HEK293 (cell line): ENCODE data around the gene STXBP3.

Experiments
- CTCF ChIA-PET: fragments of 350-600 bp; formaldehyde crosslinking; extraction: SDS; loops from one replicate; lab custom pipeline; 2021; ENCODE audit warnings: antibody characterized with exemption; lab: Yijun Ruan, JAX
- POLR2A ChIA-PET: fragments of 300-600 bp; formaldehyde crosslinking; extraction: SDS; loops from one replicate; lab custom pipeline; 2020; ENCODE audit warnings: antibody characterized with exemption, inconsistent platforms; lab: Yijun Ruan, JAX
- H3K27ac ChIP-seq: fragments of 200-500 bp; sonication (Bioruptor generic); 2 replicates; pipeline ENCODE4 v1.5.1; 2014; ENCODE audit warnings: low read depth, low read length, control low read depth, inconsistent platforms; ENCODE audit errors: extremely low read depth
- H3K36me3 ChIP-seq, 2 experiments: fragments of 200-500 bp in 1 of 2; sonication (Bioruptor generic) in 1 of 2; 1 replicate in 1 of 2; 2 replicates in 1 of 2; pipeline ENCODE4 v1.5.1; 2014 to 2017; ENCODE audit warnings: inconsistent platforms in 2 of 2, low read length in 2 of 2; ENCODE audit not compliant: control insufficient read depth in 2 of 2, insufficient read depth in 1 of 2
- H3K4me1 ChIP-seq: fragments of 200-500 bp; sonication (Bioruptor generic); 2 replicates; pipeline ENCODE4 v1.5.1; 2014; ENCODE audit warnings: mild to moderate bottlenecking, low read length, inconsistent platforms; ENCODE audit not compliant: control insufficient read depth, insufficient read depth
- H3K4me3 ChIP-seq: 2 replicates; pipeline ENCODE4 v1.5.1; 2011; ENCODE audit warnings: low read depth, mild to moderate bottlenecking, control low read depth, low read length, moderate library complexity
- H3K9me3 ChIP-seq: fragments of 200-500 bp; sonication (Bioruptor generic); 2 replicates; pipeline ENCODE4 v1.5.1; 2014; ENCODE audit warnings: low read depth, low read length, inconsistent platforms; ENCODE audit not compliant: control insufficient read depth, insufficient read depth
- GLI2 ChIP-seq: fragments of 450-650 bp; formaldehyde crosslinking; IDR thresholded peaks from 2 replicates; pipeline ENCODE4; 2017; ENCODE audit warnings: missing biosample characterization, missing genetic modification characterization, low read depth, borderline replicate concordance
- REPIN1 ChIP-seq: fragments of 450-650 bp; formaldehyde crosslinking; IDR thresholded peaks from 2 replicates; pipeline ENCODE4 v1.5.1; 2017; ENCODE audit warnings: missing biosample characterization, missing genetic modification characterization, low read depth
- SALL2 ChIP-seq: fragments of 450-650 bp; formaldehyde crosslinking; IDR thresholded peaks from 2 replicates; pipeline ENCODE4 v1.5.0; 2017; ENCODE audit warnings: missing biosample characterization, mild to moderate bottlenecking, missing genetic modification characterization, borderline replicate concordance
- SP2 ChIP-seq: fragments of 450-650 bp; formaldehyde crosslinking; IDR thresholded peaks from 2 replicates; pipeline ENCODE4 v1.5.1; 2016; ENCODE audit warnings: missing biosample characterization, missing genetic modification characterization
- ZEB2 ChIP-seq: fragments of 450-650 bp; formaldehyde crosslinking; IDR thresholded peaks from 2 replicates; pipeline ENCODE4 v1.5.1; 2016; ENCODE audit warnings: missing biosample characterization, missing genetic modification characterization
- ZFP41 ChIP-seq: fragments of 450-650 bp; formaldehyde crosslinking; IDR thresholded peaks from 2 replicates; pipeline ENCODE4 v1.5.1; 2016; ENCODE audit warnings: missing biosample characterization, missing genetic modification characterization, borderline replicate concordance
- ZNF112 ChIP-seq: fragments of 450-650 bp; formaldehyde crosslinking; IDR thresholded peaks from 2 replicates; pipeline ENCODE4 v1.5.0; 2017; ENCODE audit warnings: missing biosample characterization, missing genetic modification characterization
- ZNF114 ChIP-seq: fragments of 450-650 bp; formaldehyde crosslinking; IDR thresholded peaks from 2 replicates; pipeline ENCODE4 v1.5.0; 2017; ENCODE audit warnings: missing biosample characterization, missing genetic modification characterization
- ZNF169 ChIP-seq: fragments of 450-650 bp; formaldehyde crosslinking; IDR thresholded peaks from 2 replicates; pipeline ENCODE4 v1.5.1; 2016; ENCODE audit warnings: missing biosample characterization, missing genetic modification characterization
- ZNF184 ChIP-seq: fragments of 450-650 bp; IDR thresholded peaks from 2 replicates; pipeline ENCODE4 v1.5.1; 2018; ENCODE audit warnings: missing biosample characterization, mild to moderate bottlenecking, missing genetic modification characterization
- ZNF19 ChIP-seq: fragments of 450-650 bp; formaldehyde crosslinking; IDR thresholded peaks from 2 replicates; pipeline ENCODE4; 2016; ENCODE audit warnings: missing biosample characterization, missing genetic modification characterization, low read depth
- ZNF324 ChIP-seq: fragments of 450-650 bp; formaldehyde crosslinking; IDR thresholded peaks from 2 replicates; pipeline ENCODE4 v1.5.1; 2016; ENCODE audit warnings: missing biosample characterization, missing genetic modification characterization
- ZNF423 ChIP-seq: fragments of 450-650 bp; formaldehyde crosslinking; IDR thresholded peaks from 2 replicates; pipeline ENCODE4 v1.5.1; 2016; ENCODE audit warnings: missing biosample characterization, missing genetic modification characterization
- ZNF433 ChIP-seq: fragments of 450-650 bp; formaldehyde crosslinking; IDR thresholded peaks from 2 replicates; pipeline ENCODE4 v1.5.1; 2016; ENCODE audit warnings: missing biosample characterization, missing genetic modification characterization, low read depth
- ZNF521 ChIP-seq: fragments of 450-650 bp; formaldehyde crosslinking; IDR thresholded peaks from 2 replicates; pipeline ENCODE4 v1.5.1; 2017; ENCODE audit warnings: missing biosample characterization, mild to moderate bottlenecking, missing genetic modification characterization
- ZNF548 ChIP-seq: fragments of 450-650 bp; formaldehyde crosslinking; IDR thresholded peaks from 2 replicates; pipeline ENCODE4 v1.5.1; 2016; ENCODE audit warnings: missing biosample characterization, missing genetic modification characterization
- ZNF596 ChIP-seq: fragments of 450-650 bp; IDR thresholded peaks from 2 replicates; pipeline ENCODE4 v1.5.0; 2018; ENCODE audit warnings: missing biosample characterization, mild to moderate bottlenecking, missing genetic modification characterization, moderate library complexity
- ZNF670 ChIP-seq: fragments of 450-650 bp; formaldehyde crosslinking; IDR thresholded peaks from 2 replicates; pipeline ENCODE4 v1.5.1; 2016; ENCODE audit warnings: missing biosample characterization, missing genetic modification characterization, low read depth
- ZSCAN30 ChIP-seq: fragments of 450-650 bp; IDR thresholded peaks from 2 replicates; pipeline ENCODE4 v1.5.1; 2018; ENCODE audit warnings: missing biosample characterization, mild to moderate bottlenecking, missing genetic modification characterization, moderate library complexity
- TF ChIP-seq, protein P1 (sequence below): fragments of 450-650 bp; formaldehyde crosslinking; IDR thresholded peaks from 2 replicates; pipeline ENCODE4 v1.5.1; 2016; ENCODE audit warnings: missing biosample characterization, missing genetic modification characterization
- TF ChIP-seq, protein P2 (sequence below): fragments of 450-650 bp; formaldehyde crosslinking; IDR thresholded peaks from 2 replicates; pipeline ENCODE4 v1.5.1; 2016; ENCODE audit warnings: missing biosample characterization, missing genetic modification characterization
- TF ChIP-seq, protein P3 (sequence below): fragments of 450-650 bp; formaldehyde crosslinking; IDR thresholded peaks from 2 replicates; pipeline ENCODE4 v1.5.1; 2016; ENCODE audit warnings: missing biosample characterization, missing genetic modification characterization
- TF ChIP-seq, protein P4 (sequence below): IDR thresholded peaks from 2 replicates; pipeline ENCODE4 v1.6.1; 2011; ENCODE audit warnings: mild to moderate bottlenecking, low read depth, low read length, borderline replicate concordance
- TF ChIP-seq, protein P5 (sequence below): fragments of 450-650 bp; formaldehyde crosslinking; conservative IDR thresholded peaks from 2 replicates; pipeline ENCODE4 v1.5.1; 2016; ENCODE audit warnings: low read depth, missing biosample characterization, missing genetic modification characterization

Gene STXBP3, protein sequence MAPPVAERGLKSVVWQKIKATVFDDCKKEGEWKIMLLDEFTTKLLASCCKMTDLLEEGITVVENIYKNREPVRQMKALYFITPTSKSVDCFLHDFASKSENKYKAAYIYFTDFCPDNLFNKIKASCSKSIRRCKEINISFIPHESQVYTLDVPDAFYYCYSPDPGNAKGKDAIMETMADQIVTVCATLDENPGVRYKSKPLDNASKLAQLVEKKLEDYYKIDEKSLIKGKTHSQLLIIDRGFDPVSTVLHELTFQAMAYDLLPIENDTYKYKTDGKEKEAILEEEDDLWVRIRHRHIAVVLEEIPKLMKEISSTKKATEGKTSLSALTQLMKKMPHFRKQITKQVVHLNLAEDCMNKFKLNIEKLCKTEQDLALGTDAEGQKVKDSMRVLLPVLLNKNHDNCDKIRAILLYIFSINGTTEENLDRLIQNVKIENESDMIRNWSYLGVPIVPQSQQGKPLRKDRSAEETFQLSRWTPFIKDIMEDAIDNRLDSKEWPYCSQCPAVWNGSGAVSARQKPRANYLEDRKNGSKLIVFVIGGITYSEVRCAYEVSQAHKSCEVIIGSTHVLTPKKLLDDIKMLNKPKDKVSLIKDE

DNA sequence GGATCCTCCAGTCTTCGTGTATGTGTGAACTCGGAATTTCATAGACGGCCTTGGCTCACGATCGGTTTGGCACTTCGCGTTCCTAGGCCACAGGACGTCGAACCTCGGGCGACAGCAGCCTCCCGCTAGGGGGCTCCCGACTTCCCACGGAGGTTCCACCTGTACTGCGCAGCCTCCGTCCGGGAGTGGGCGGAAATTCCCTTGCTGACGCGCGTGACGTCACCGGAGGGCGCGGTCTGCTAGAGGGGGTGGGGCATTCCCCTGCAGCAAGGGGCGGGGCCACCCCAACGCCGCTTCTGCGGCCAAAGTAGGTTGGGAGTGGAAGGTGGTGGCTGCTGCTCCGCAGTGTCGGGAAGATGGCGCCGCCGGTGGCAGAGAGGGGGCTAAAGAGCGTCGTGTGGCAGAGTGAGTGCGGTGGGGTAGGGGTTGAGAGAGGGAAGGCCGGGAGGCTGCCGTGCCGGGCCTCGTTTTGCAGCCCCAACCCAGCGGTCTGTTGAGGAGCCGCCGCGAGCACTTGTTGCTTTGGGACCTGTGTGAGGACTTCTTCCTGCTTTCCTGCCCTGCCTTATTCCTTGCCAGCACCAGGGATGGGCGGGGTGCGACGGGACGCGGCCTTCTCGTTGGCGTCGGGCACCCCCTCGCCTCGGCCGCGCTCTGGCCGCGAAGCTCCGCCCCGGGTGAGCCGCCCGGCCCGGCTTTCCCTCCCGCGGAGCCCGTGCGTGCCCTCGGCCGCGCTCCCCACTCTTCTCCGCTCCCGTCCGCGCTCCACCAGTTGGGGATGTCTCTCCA lies at the start of gene STXBP3:
TSS of gene STXBP3 (plus strand) at position 293 of the 789 bp plus-strand sequence. CDS start at position 357, 64 bp downstream.
- ChIA-PET POLR2A (interaction anchor here (1.0 kb wide), 1 partner anchor 54 kb away, joined by 8 read pairs; the partner anchor contains the start of gene PRPF38B), CTCF (interaction anchor here (1.0 kb wide), 1 partner anchor 23 kb away, joined by 3 read pairs; no protein-coding TSS in a partner anchor)
- Histone ChIP-seq H3K27ac (peak within 1 kb of the TSS; percentile 81), H3K9me3 (no peaks in the 10 kb centered on the region), H3K4me3 (peak within 1 kb of the TSS; percentile 97), H3K36me3 (no peaks in the 10 kb centered on the region), H3K4me1 (peaks cover 2% of the 10 kb centered on the region; the same call in 1 of the 2 replicates)
- TF ChIP-seq REPIN1 (tag by site-specific recombination) = peak; percentile 97
- TF ChIP-seq, protein P1, sequence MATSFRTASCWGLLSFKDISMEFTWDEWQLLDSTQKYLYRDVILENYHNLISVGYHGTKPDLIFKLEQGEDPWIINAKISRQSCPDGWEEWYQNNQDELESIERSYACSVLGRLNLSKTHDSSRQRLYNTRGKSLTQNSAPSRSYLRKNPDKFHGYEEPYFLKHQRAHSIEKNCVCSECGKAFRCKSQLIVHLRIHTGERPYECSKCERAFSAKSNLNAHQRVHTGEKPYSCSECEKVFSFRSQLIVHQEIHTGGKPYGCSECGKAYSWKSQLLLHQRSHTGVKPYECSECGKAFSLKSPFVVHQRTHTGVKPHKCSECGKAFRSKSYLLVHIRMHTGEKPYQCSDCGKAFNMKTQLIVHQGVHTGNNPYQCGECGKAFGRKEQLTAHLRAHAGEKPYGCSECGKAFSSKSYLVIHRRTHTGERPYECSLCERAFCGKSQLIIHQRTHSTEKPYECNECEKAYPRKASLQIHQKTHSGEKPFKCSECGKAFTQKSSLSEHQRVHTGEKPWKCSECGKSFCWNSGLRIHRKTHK (tag by site-specific recombination) = no peak
- no peak for TF ChIP-seq ZNF114 (tag by site-specific recombination)
- TF ChIP-seq ZNF548 = no peak
- no peak for TF ChIP-seq ZNF169 (tag by site-specific recombination)
- TF ChIP-seq ZNF19 (tag by site-specific recombination) = no peak
- TF ChIP-seq ZNF423 = no peak
- TF ChIP-seq, protein P2, sequence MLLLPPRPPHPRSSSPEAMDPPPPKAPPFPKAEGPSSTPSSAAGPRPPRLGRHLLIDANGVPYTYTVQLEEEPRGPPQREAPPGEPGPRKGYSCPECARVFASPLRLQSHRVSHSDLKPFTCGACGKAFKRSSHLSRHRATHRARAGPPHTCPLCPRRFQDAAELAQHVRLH (tag by site-specific recombination) = peak; percentile 41; the same call in 1 of the 2 replicates
- TF ChIP-seq, protein P3, sequence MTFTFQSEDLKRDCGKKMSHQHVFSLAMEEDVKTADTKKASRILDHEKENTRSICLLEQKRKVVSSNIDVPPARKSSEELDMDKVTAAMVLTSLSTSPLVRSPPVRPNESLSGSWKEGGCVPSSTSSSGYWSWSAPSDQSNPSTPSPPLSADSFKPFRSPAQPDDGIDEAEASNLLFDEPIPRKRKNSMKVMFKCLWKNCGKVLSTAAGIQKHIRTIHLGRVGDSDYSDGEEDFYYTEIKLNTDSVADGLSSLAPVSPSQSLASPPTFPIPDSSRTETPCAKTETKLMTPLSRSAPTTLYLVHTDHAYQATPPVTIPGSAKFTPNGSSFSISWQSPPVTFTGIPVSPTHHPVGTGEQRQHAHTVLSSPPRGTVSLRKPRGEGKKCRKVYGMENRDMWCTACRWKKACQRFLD = no peak
- 0 out of 2 replicates have a peak, but pooled peaks have one; percentile 12 for TF ChIP-seq ZNF184
- TF ChIP-seq SALL2 = no peak
- TF ChIP-seq ZNF521 (tag by site-specific recombination) = no peak
- TF ChIP-seq ZEB2 = peak; percentile 81; the same call in 1 of the 2 replicates
- no peak for TF ChIP-seq ZNF670 (tag by site-specific recombination)
- TF ChIP-seq ZNF324 (tag by site-specific recombination) = peak; percentile 92
- TF ChIP-seq ZNF112 = no peak
- TF ChIP-seq, protein P4, sequence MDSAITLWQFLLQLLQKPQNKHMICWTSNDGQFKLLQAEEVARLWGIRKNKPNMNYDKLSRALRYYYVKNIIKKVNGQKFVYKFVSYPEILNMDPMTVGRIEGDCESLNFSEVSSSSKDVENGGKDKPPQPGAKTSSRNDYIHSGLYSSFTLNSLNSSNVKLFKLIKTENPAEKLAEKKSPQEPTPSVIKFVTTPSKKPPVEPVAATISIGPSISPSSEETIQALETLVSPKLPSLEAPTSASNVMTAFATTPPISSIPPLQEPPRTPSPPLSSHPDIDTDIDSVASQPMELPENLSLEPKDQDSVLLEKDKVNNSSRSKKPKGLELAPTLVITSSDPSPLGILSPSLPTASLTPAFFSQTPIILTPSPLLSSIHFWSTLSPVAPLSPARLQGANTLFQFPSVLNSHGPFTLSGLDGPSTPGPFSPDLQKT = no peak
- TF ChIP-seq, protein P5, sequence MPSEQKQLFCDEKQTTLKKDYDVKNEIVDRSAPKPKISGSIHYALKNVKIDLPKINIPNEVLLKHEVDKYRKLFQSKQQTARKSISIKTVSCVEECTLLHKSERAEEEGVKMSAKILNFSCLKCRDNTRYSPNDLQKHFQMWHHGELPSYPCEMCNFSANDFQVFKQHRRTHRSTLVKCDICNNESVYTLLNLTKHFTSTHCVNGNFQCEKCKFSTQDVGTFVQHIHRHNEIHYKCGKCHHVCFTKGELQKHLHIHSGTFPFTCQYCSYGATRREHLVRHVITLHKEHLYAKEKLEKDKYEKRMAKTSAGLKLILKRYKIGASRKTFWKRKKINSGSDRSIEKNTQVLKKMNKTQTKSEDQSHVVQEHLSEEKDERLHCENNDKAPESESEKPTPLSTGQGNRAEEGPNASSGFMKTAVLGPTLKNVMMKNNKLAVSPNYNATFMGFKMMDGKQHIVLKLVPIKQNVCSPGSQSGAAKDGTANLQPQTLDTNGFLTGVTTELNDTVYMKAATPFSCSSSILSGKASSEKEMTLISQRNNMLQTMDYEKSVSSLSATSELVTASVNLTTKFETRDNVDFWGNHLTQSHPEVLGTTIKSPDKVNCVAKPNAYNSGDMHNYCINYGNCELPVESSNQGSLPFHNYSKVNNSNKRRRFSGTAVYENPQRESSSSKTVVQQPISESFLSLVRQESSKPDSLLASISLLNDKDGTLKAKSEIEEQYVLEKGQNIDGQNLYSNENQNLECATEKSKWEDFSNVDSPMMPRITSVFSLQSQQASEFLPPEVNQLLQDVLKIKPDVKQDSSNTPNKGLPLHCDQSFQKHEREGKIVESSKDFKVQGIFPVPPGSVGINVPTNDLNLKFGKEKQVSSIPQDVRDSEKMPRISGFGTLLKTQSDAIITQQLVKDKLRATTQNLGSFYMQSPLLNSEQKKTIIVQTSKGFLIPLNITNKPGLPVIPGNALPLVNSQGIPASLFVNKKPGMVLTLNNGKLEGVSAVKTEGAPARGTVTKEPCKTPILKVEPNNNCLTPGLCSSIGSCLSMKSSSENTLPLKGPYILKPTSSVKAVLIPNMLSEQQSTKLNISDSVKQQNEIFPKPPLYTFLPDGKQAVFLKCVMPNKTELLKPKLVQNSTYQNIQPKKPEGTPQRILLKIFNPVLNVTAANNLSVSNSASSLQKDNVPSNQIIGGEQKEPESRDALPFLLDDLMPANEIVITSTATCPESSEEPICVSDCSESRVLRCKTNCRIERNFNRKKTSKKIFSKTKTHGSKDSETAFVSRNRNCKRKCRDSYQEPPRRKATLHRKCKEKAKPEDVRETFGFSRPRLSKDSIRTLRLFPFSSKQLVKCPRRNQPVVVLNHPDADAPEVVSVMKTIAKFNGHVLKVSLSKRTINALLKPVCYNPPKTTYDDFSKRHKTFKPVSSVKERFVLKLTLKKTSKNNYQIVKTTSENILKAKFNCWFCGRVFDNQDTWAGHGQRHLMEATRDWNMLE (tag by site-specific recombination) = 0 out of 2 replicates have a peak, but pooled peaks have one; percentile 51
- no peak for TF ChIP-seq ZFP41 (tag by site-specific recombination)
- peak; percentile 59 for TF ChIP-seq ZSCAN30 (tag by site-specific recombination)
- TF ChIP-seq ZNF596 (tag by site-specific recombination) = no peak
- peak; percentile 83 for TF ChIP-seq SP2 (tag by site-specific recombination)
- no peak; the same call in 1 of the 2 replicates for TF ChIP-seq ZNF433 (tag by site-specific recombination)
- no peak for TF ChIP-seq GLI2 (tag by site-specific recombination)
